ENCODE results near the gene UQCRC1.

DNA sequence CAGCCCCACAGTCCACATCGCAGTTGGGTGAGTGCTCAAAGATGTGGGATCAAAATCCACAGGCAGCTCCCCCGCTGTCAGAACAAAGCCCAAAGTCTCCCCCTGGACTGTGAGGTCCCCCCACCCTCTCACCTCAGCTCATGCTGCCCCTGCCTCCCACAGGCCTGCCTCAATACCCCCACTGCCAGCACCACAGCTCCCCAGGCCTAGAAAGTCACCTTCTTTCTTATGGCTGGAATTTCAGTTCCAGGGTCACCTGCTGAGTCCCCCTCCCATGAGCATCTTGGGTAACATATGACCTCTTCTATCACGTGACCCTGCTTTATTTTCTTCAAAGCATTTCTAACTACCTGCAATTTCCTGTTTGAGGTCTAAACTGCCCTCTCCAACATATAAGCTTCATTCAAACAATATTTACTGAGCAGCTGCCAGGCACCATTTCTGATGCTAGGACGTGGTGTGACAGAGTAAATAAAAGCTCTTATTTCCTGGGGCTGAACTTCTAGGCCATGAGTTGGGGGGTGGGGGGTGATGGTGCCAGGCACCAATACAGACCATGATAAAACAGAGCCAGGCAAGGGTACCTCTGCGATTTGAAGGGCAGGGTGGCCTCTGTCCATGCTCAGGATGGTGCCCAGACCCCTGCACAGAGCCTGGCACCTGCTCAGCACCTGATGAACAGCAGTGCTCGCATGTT, 14.6 kb upstream of the UQCRC1 start:
- TF ChIP-seq, protein P1, sequence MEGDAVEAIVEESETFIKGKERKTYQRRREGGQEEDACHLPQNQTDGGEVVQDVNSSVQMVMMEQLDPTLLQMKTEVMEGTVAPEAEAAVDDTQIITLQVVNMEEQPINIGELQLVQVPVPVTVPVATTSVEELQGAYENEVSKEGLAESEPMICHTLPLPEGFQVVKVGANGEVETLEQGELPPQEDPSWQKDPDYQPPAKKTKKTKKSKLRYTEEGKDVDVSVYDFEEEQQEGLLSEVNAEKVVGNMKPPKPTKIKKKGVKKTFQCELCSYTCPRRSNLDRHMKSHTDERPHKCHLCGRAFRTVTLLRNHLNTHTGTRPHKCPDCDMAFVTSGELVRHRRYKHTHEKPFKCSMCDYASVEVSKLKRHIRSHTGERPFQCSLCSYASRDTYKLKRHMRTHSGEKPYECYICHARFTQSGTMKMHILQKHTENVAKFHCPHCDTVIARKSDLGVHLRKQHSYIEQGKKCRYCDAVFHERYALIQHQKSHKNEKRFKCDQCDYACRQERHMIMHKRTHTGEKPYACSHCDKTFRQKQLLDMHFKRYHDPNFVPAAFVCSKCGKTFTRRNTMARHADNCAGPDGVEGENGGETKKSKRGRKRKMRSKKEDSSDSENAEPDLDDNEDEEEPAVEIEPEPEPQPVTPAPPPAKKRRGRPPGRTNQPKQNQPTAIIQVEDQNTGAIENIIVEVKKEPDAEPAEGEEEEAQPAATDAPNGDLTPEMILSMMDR (IDR thresholded peaks at IDR 0.05 in 4 of 5, conservative IDR thresholded peaks at IDR 0.05 in 1 of 5): no peak
- TF ChIP-seq POLR2A (IDR thresholded peaks at IDR 0.05): no peak

Data from gastrocnemius medialis (tissue), 4 donors.